Liver (tissue), 9 donors: Measurements from ENCODE around the gene TSPEAR. TPM values are rescaled to one million over a fixed set of nuclear protein-coding genes. Genes with fewer than 3 reads are reported as not detected.
A peak's percentile ranks its signal among the peaks of the same experiment; 100 is the strongest.

ENCODE experiments used
- DNase-seq: peaks from one replicate; pipeline ENCODE4 v3.0.0-alpha.2; 2017; ENCODE audit warnings: low spot score
- H3K27ac ChIP-seq, 2 donors: one replicate each; pipeline ENCODE4 v1.7.0; 2013; ENCODE audit warnings: inconsistent platforms in 2 of 2, low read length in 2 of 2, control low read depth in 1 of 2, low read depth in 1 of 2, mild to moderate bottlenecking in 1 of 2
- H3K27me3 ChIP-seq, 4 donors: one replicate each; pipeline versions ENCODE4 v1.6.1 to v1.7.0; 2013; ENCODE audit warnings: low read length in 3 of 4, inconsistent platforms in 1 of 4, mild to moderate bottlenecking in 1 of 4, moderate library complexity in 1 of 4; ENCODE audit not compliant: control insufficient read depth in 4 of 4, insufficient read depth in 4 of 4
- H3K36me3 ChIP-seq, 4 donors: one replicate each; pipeline versions ENCODE4 v1.6.1 to v1.7.0; 2013; ENCODE audit warnings: low read length in 3 of 4, mild to moderate bottlenecking in 3 of 4, low read depth in 1 of 4, moderate library complexity in 1 of 4; ENCODE audit not compliant: control insufficient read depth in 4 of 4, insufficient read depth in 3 of 4
- H3K4me1 ChIP-seq, 4 donors: one replicate each; pipeline versions ENCODE4 v1.6.1 to v1.7.0; 2013; ENCODE audit warnings: low read length in 3 of 4, mild to moderate bottlenecking in 3 of 4, moderate library complexity in 1 of 4; ENCODE audit not compliant: control insufficient read depth in 4 of 4, insufficient read depth in 4 of 4
- H3K4me3 ChIP-seq, 3 donors: one replicate each; pipeline versions ENCODE4 v1.6.1 to v1.7.0; 2013; ENCODE audit warnings: low read length in 3 of 3, control low read depth in 1 of 3, low read depth in 1 of 3, mild to moderate bottlenecking in 1 of 3
- H3K9ac ChIP-seq, 2 donors: one replicate each; pipeline ENCODE4 v1.7.0; 2013; ENCODE audit warnings: low read length in 2 of 2, mild to moderate bottlenecking in 2 of 2, moderate library complexity in 2 of 2, control low read depth in 1 of 2, low read depth in 1 of 2
- H3K9me3 ChIP-seq, 4 donors: one replicate each; pipeline versions ENCODE4 v1.6.1 to v1.7.0; 2013; ENCODE audit warnings: low read length in 3 of 4; ENCODE audit not compliant: control insufficient read depth in 4 of 4
- ATF3 ChIP-seq: IDR thresholded peaks from 2 replicates; pipeline ENCODE4 v1.6.1; 2016; ENCODE audit warnings: antibody characterized with exemption
- CTCF ChIP-seq: fragments of 150-350 bp; IDR thresholded peaks from 2 replicates; pipeline ENCODE4 v1.5.1; 2017; ENCODE audit warnings: improper control_type of control experiment, low read depth, low read length; ENCODE audit not compliant: missing input control
- EGR1 ChIP-seq, 2 donors: IDR thresholded peaks; 2 replicates each; pipeline ENCODE4 v1.6.1; 2016 to 2018; ENCODE audit warnings: antibody characterized with exemption in 2 of 2, low read depth in 2 of 2
- FOXA1 ChIP-seq: IDR thresholded peaks from 2 replicates; pipeline ENCODE4 v1.6.1; 2016; ENCODE audit warnings: antibody characterized with exemption
- HNF4A ChIP-seq, 2 donors: conservative IDR thresholded peaks; 2 replicates each; pipeline ENCODE4 v1.6.1; 2016; ENCODE audit warnings: antibody characterized with exemption in 2 of 2, mild to moderate bottlenecking in 2 of 2
- HNF4G ChIP-seq: IDR thresholded peaks from 2 replicates; pipeline ENCODE4 v1.6.1; 2016; ENCODE audit warnings: antibody characterized with exemption
- JUND ChIP-seq, 2 donors: IDR thresholded peaks; 2 replicates each; pipeline ENCODE4 v1.6.1; 2016; ENCODE audit warnings: antibody characterized with exemption in 2 of 2
- MAX ChIP-seq: IDR thresholded peaks from 2 replicates; pipeline ENCODE4 v1.6.1; 2016; ENCODE audit warnings: antibody characterized with exemption
- RAD21 ChIP-seq, 2 donors: IDR thresholded peaks; 2 replicates each; pipeline ENCODE4 v1.6.1; 2016; ENCODE audit warnings: antibody characterized with exemption in 2 of 2, mild to moderate bottlenecking in 2 of 2
- REST ChIP-seq: IDR thresholded peaks from 2 replicates; pipeline ENCODE4 v1.6.1; 2016; ENCODE audit warnings: antibody characterized with exemption, mild to moderate bottlenecking
- RXRA ChIP-seq, 2 donors: IDR thresholded peaks; 2 replicates each; pipeline ENCODE4 v1.6.1; 2017 to 2018; ENCODE audit warnings: antibody characterized with exemption in 2 of 2, mild to moderate bottlenecking in 1 of 2
- TAF1 ChIP-seq: conservative IDR thresholded peaks from 2 replicates; pipeline ENCODE4 v1.6.1; 2016; ENCODE audit warnings: antibody characterized with exemption, mild to moderate bottlenecking
- ZBTB33 ChIP-seq: IDR thresholded peaks from 2 replicates; pipeline ENCODE4 v1.6.1; 2016; ENCODE audit warnings: antibody characterized with exemption
- WGBS: extraction: QIAGEN DNeasy Blood & Tissue Kit; methylation state at CpG from one replicate; pipeline ENCODE4 v1.1.7; 2013; 5-methylcytosine and 5-hydroxymethylcytosine counted together
- polyA plus RNA-seq, 2 donors: library from polyadenylated mRNA; stranded (reverse) in 1 of 2; unstranded in 1 of 2; fragments of 200-250 nt in 1 of 2; fragments of >200 nt in 1 of 2; fragmentation: Nextera tagmentation in 1 of 2; extraction: Ambion mirVana in 1 of 2; gene quantifications; one replicate each; pipeline versions ENCODE4 v1.2.1 to v1.2.3, GENCODE V29; 2013 to 2015
- total RNA-seq, 2 donors: library from RNA; depleted of rRNA; stranded (reverse); fragments of >200 nt; gene quantifications; one replicate each; pipeline ENCODE4 v1.2.3, GENCODE V29; 2014
- donor health status: healthy.
- donor health status: healthy.
- donor health status: healthy.
- donor health status: healthy.
- donor health status: healthy.

The TSPEAR gene
- total and polyA plus RNA-seq, 4 donors: under 0.01 to 0.14 (median 0.01) TPM; not detected in 1

GRCh38 chr21:44598061-44598460 lies 113.3 kb downstream of the TSPEAR start:
- Histone ChIP-seq H3K4me1 (peaks cover 1 to 13% (median 7%) of the 10 kb centered on the region in 4 donors), H3K4me3 (no peak overlapping the region), H3K36me3 (no peaks in the 10 kb centered on the region), H3K9me3 (no peaks in the 10 kb centered on the region), H3K27ac (no peak overlapping the region), H3K9ac (no peak overlapping the region), H3K27me3 (no peaks in the 10 kb centered on the region)
- TF ChIP-seq FOXA1: no peak
- TF ChIP-seq RXRA (IDR thresholded peaks at IDR 0.05): no peak
- peak; percentile 8 for DNase-seq
- 81% methylated on average over 11 of the region's 11 CpGs for WGBS

GRCh38 chr21:44596068-44596725 lies 115.2 kb downstream of the TSPEAR start:
- peak; percentile 12 for DNase-seq
- WGBS: 88% methylated on average over 9 of the region's 9 CpGs
- H3K27me3 ChIP-seq: no peaks in the 10 kb centered on the region
- H3K27ac ChIP-seq: no peak overlapping the region
- H3K9me3 ChIP-seq: no peaks in the 10 kb centered on the region
- peaks cover 1 to 27% (median 16%) of the 10 kb centered on the region in 4 donors for H3K4me1 ChIP-seq
- no peak overlapping the region for H3K4me3 ChIP-seq
- no peaks in the 10 kb centered on the region for H3K36me3 ChIP-seq
- no peak overlapping the region for H3K9ac ChIP-seq
- TF ChIP-seq ATF3 (no peak), JUND (IDR thresholded peaks at IDR 0.05) (no peak), RAD21 (IDR thresholded peaks at IDR 0.05) (no peak), HNF4A (conservative IDR thresholded peaks at IDR 0.05) (no peak), MAX (no peak), FOXA1 (no peak), HNF4G (no peak), ZBTB33 (no peak), EGR1 (IDR thresholded peaks at IDR 0.05; ENCODE audit: low read depth in 2 of 2) (no peak), CTCF (no peak), TAF1 (no peak), REST (no peak)
